T-helper 17 cell (primary cell): ENCODE measurements around the gene RPS19. TPM values are rescaled to one million over a fixed set of nuclear protein-coding genes. Genes with fewer than 3 reads are reported as not detected.

Experiments used
- ATAC-seq: fragments of 150-1000 bp; cut with Tn5 transposase; 2 replicates; pipeline ENCODE4 v1.10.0; 2021; ENCODE audit warnings: mild to moderate bottlenecking, moderate library complexity
- DNase-seq, 3 donors: peaks; one replicate each; pipeline versions ENCODE4 v3.0.0 to v3.0.0-alpha.2; 2020 to 2021
- H3K9me3 ChIP-seq: one replicate; pipeline ENCODE4 v1.7.0; 2013; ENCODE audit warnings: low read length, mild to moderate bottlenecking; ENCODE audit not compliant: control insufficient read depth, poor library complexity, severe bottlenecking
- H3K27ac Mint-ChIP-seq: one replicate; pipeline ENCODE4 v1.8.0; 2022; ENCODE audit warnings: mild to moderate bottlenecking, moderate library complexity, mixed read lengths
- H3K27me3 Mint-ChIP-seq: one replicate; pipeline ENCODE4 v1.8.0; 2022; ENCODE audit warnings: mixed read lengths
- H3K36me3 Mint-ChIP-seq: one replicate; pipeline ENCODE4 v1.8.0; 2022; ENCODE audit warnings: low read depth, mixed read lengths
- H3K4me1 Mint-ChIP-seq: one replicate; pipeline ENCODE4 v1.8.0; 2022; ENCODE audit warnings: mild to moderate bottlenecking, mixed read lengths
- H3K4me3 Mint-ChIP-seq: one replicate; pipeline ENCODE4 v1.8.0; 2022; ENCODE audit warnings: mild to moderate bottlenecking, moderate library complexity, mixed read lengths
- total RNA-seq, 4 donors: library from RNA in 2 of 4; stranded (reverse) in 2 of 4; gene quantifications; one replicate each; pipeline ENCODE4 v1.2.3 and lab custom pipeline; 2022 to 2026

Gene RPS19
- total RNA-seq, 2 donors from 2014 or later = 3,299 to 3,349 TPM

DNA sequence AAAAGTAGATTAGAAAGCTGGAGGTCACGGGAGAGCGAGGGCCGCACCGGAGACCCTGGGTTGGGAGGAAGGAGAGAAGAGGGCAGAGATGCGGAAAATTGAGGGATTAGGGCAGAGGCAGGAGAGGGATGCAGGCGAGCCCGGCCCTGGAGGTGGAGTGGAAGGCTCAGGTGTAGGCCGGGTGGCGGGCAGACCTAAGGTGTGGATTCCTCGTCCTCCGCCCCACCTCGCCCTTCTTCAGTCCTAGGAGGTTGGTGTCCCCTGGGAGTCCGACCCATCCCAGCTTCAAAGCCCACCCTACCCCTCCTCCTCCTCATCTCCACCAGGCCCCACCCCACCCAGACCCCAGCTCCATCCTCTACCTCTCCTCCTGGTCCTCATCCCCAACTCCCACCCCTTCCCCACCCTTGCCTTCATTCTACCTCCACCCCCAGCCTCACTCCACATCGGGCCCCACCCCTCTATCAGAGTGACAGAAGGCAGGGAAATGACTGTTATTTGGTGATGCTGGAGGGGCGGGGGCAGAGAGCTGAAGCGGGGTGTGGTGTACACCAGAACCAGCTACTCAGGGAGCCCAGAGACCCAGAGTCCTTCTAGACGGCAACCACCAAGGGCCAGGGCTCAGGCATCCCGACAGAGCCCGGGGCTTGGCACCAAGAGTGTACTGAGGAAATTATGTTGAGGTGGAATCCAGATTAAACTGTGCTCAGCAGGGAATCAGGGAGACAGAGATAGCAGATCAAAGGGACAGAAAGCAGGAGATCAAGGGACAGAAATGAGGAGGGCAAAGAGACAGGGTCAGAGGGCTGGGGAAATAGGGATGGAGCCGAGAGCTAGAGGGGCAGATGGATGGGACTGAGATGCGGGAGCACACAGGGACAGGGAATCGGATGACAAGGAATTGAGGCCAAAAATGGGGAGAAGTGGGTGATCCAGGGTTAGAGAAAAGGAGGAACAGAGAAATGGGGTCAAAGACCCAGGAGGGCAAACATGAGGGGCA, 61.8 kb downstream of the RPS19 start:
- ATAC-seq = no peak
- peaks cover 16% of the 10 kb centered on the region for H3K4me1 Mint-ChIP-seq
- H3K27me3 Mint-ChIP-seq = peaks cover 19% of the 10 kb centered on the region
- no peak overlapping the region for H3K4me3 Mint-ChIP-seq
- no peak for DNase-seq
- H3K36me3 Mint-ChIP-seq = peaks cover 12% of the 10 kb centered on the region
- no peaks in the 10 kb centered on the region for H3K9me3 ChIP-seq
- H3K27ac Mint-ChIP-seq = no peak overlapping the region

Other genes with a start within 250 kb of the RPS19 start
- under 1 TPM; 0.31 to 0.92 TPM for gene CEACAM4, start 233.2 kb upstream of the RPS19 start, total RNA-seq
- gene CEACAM7, start 172.0 kb upstream of the RPS19 start, total RNA-seq = not detected
- gene CEACAM5, start 151.6 kb upstream of the RPS19 start, total RNA-seq = not detected
- gene CEACAM6, start 104.7 kb upstream of the RPS19 start, total RNA-seq = not detected
- under 1 TPM in 1 of 2 donors, not detected in 1; 0.25 TPM for gene CEACAM3, start 63.7 kb upstream of the RPS19 start, total RNA-seq
- gene LYPD4, start 15.6 kb upstream of the RPS19 start, total RNA-seq = not detected
- not detected for gene DMRTC2, start 15.2 kb upstream of the RPS19 start, total RNA-seq
- 10 to 100 TPM in 1 of 2 donors, 1 to 10 TPM in 1; 1.6 to 27.3 TPM for gene CD79A, start 17.0 kb downstream of the RPS19 start, total RNA-seq
- 100 to 1,000 TPM; 929 to 961 TPM for gene ARHGEF1, start 22.9 kb downstream of the RPS19 start, total RNA-seq
- gene ERFL, start 68.2 kb downstream of the RPS19 start, total RNA-seq = 1 to 10 TPM; 2.4 to 3.1 TPM
- 10 to 100 TPM; 90.1 to 98.3 TPM for gene RABAC1, start 99.1 kb downstream of the RPS19 start, total RNA-seq
- 1 to 10 TPM; 2.2 to 4.9 TPM for gene ATP1A3, start 134.0 kb downstream of the RPS19 start, total RNA-seq
- gene GRIK5, start 210.0 kb downstream of the RPS19 start, total RNA-seq = under 1 TPM; 0.42 to 0.55 TPM
- gene ZNF574, start 215.9 kb downstream of the RPS19 start, total RNA-seq = 10 to 100 TPM; 23.1 to 23.6 TPM